Astrocyte (in vitro differentiated cells and primary cell): ENCODE measurements around the gene ERMARD.

ENCODE experiments used
- EZH2 ChIP-seq: IDR thresholded peaks from 2 replicates; pipeline ENCODE4 v1.6.1; 2012; ENCODE audit warnings: mild to moderate bottlenecking, low read length, inconsistent platforms; ENCODE audit not compliant: insufficient read depth
- TF ChIP-seq, protein P1 (sequence below): IDR thresholded peaks from 2 replicates; pipeline ENCODE4 v1.5.1; 2011; ENCODE audit warnings: low read depth, mild to moderate bottlenecking, inconsistent platforms, low read length, moderate library complexity; ENCODE audit not compliant: insufficient read depth

DNA sequence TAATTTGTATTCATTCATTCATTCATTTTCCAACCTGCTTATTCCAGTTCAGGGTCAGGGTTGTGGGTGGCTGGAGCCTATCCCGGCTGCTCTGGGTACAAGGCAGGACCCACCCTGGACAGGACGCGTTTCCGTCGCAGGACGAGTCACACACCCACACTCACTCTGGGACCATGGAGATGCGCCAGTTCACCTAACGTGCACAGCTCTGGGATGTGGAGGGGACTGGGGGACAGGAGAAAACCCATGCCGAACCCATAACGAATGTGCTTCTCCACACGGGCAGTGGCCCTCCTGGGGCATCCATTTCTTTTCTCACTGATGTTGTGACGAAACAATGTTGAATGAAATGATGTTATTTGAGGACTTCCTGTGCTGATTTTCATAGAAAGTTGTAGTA is 26.5 kb downstream of the ERMARD start:
- TF ChIP-seq, protein P1, sequence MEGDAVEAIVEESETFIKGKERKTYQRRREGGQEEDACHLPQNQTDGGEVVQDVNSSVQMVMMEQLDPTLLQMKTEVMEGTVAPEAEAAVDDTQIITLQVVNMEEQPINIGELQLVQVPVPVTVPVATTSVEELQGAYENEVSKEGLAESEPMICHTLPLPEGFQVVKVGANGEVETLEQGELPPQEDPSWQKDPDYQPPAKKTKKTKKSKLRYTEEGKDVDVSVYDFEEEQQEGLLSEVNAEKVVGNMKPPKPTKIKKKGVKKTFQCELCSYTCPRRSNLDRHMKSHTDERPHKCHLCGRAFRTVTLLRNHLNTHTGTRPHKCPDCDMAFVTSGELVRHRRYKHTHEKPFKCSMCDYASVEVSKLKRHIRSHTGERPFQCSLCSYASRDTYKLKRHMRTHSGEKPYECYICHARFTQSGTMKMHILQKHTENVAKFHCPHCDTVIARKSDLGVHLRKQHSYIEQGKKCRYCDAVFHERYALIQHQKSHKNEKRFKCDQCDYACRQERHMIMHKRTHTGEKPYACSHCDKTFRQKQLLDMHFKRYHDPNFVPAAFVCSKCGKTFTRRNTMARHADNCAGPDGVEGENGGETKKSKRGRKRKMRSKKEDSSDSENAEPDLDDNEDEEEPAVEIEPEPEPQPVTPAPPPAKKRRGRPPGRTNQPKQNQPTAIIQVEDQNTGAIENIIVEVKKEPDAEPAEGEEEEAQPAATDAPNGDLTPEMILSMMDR = no peak
- no peak for TF ChIP-seq EZH2
